Measurements from ENCODE around the gene IL5.
"Not testable (repeated sequence)": the region's sequence is repeated elsewhere in the genome, so short reads cannot be mapped to it uniquely, and the experiment has no call there.

The IL5 gene

DNA sequence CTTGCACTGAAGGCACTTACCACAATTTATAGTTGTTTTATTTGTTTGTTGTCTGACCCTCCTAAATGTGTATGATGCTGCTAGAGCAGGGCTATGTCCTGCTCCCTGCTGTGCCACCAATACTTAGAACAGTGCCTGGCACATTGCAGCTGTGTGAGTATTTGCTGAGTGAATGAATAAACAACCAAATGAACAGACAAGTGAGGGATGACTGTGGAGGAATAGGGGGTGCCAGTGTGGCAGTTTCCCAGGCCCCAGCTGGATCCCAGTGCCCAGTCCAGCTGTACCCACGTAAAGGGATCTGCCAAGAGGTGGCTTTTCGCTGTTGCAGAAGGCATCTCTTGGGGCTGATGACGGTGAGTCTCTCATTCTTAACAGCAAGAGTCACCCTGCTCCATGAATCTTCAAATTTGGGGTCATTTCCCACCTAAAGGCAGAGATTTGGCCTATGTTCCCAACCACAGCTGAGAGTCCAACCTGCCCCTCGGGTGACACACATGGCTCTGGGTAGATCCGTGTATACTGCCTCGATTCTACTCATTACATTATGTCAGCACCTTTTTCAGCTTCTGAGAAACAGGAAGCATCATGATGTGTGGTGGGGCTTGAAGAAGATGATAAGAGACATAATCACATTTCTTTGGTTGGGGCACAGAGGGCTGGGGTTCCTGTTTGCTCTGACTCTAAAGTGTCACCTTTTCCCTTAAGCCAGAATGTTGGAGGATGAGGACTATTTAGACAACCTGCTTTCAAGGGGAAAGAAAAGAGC is 14.3 kb downstream of the IL5 start:
- no peak for DNase-seq (ENCODE audit: low read depth in 2 of 2)

DNA sequence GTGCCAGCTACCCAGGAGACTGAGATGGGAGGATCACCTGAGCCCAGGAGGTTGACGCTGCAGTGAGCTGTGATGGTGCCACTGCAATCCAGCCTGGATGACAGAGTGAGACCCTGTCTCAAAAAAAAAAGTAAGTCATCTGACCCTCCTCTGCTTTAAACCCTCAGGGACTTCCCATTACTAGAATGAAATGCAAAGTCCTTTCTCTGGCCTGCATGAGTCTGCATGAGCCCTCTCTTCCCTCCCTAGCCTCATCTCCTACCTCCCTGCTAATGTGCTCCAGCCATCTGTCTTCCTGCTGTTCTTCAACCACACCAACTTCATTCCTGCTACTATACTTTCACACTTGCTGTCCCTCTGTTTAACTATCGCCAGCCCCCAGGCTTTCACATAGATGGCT is 15.3 kb downstream of the IL5 start:
- no peak for DNase-seq (ENCODE audit: low read depth in 2 of 2)

DNA sequence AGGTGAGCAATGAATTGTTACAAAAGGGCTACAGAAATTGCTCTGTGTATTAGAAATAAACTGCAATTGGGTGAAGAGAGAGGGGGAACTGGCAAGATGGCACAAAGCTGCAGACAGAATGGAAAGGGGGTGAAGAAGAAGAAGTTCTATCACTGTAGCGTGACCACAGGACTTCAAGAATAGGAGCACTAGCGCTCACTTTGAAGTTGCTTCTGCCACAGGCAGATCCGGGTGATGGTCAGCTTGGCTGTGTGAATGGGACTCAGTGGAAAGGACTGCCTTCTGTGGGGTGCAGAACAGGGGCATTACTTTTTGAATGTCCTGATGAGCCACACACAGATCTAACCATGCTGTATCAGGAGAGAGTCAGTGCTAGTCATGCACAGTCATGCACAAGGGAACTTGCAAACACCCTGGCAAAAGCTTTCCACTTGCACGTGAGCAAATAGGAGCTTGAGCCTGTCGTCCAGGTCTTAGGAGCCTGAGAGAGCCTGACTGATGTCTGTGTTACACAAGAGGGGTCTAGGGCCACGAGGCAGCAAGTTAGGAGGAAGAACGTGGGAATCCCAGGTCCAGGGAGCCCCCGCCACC is 16.3 kb downstream of the IL5 start:
- DNase-seq (ENCODE audit: low read depth in 2 of 2) = no peak

DNA sequence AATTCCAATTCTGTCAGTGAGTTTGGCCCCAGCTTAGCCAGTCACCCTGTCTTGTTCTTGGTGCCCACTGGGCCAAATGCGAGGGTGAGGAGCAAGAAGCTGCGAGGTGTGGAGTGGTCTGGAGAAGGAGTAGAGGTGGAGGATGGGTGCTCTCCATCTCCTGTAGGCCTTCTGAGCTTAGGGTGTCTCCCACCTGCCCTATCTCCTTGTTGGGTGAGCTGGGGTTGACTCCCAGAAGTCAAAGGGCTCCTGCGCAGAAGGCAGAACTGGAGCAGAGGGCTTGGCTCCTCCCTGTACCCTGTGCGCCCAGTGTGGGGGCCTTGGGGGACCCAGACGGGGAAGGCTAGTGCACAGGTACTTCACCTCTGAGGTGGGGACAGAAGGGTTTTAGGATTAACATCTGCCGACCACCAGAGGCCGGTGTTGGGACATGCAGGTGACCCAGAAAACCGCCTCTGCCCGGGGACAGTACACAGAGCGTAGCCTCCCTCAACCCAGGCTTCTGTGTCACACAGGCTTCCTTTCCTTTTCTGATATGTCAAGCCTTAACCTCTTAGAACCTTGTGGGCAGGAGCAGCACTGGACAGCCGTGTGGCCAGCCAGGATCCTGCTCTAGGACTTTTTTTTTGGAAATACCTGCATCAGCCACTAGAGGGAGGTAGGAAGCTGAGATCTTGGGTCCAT is 16.9 kb downstream of the IL5 start:
- peak in 1 of 2 donors; percentile 50 for DNase-seq (ENCODE audit: low read depth in 2 of 2)

DNA sequence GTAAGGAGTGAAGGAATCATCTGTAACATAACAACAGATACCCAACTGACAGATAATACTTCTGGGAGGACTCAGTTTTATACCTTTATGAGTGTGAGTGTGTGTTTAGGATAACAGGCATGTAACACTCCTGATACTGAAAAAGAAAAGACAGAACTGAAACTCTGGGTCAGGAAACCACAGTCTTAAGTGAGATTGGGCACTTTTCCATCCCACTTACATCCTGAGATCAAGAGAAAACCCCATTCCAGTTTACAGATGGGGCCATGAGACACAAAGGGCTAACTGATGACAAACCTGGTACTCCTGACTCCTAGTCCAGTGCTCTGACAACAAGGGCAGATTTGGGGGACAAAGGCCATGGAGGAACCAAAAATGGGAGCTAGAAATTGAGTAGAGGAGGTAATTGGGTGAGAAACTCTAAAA is 18.0 kb downstream of the IL5 start:
- no peak for DNase-seq (ENCODE audit: low read depth in 2 of 2)

DNA sequence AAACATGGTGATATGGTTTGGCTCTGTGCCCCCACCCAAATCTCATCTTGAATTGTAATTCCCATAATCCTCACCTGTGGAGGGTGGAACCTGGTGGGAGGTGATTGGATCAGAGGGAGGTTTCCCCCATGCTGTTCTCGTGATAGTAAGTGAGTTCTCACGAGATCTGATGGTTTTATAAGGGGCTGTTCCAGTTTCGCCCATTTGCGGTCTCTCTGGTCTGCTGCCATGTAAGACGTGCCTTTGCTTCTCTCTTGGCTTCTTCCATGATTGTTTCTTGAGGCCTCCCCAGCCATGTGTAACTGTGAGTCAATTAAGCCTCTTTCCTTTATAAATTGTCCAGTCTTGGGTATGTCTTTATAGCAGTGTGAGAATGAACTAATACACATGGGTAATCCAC is 18.4 kb downstream of the IL5 start:
- DNase-seq (ENCODE audit: low read depth in 2 of 2) = not testable (repeated sequence)

DNA sequence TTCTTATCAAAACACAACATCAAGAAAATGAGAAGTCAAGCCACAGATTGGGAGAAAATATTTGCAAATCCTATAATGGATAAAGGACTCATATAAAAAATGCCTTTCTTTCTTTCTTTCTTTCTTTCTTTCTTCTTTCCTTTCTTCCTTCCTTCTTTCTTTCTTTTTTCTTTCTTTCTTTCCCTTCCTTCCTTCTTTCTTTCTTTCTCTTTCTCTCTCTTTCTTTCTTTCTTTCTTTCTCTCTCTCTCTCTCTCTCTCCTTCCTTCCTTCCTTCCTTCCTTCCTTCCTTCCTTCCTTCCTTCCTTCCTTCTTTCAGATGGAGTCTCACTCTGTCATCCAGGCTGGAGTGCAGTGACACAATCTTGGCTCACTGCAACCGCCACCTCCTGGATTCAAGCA is 21.3 kb downstream of the IL5 start:
- DNase-seq (ENCODE audit: low read depth in 2 of 2) = not testable (repeated sequence)

DNA sequence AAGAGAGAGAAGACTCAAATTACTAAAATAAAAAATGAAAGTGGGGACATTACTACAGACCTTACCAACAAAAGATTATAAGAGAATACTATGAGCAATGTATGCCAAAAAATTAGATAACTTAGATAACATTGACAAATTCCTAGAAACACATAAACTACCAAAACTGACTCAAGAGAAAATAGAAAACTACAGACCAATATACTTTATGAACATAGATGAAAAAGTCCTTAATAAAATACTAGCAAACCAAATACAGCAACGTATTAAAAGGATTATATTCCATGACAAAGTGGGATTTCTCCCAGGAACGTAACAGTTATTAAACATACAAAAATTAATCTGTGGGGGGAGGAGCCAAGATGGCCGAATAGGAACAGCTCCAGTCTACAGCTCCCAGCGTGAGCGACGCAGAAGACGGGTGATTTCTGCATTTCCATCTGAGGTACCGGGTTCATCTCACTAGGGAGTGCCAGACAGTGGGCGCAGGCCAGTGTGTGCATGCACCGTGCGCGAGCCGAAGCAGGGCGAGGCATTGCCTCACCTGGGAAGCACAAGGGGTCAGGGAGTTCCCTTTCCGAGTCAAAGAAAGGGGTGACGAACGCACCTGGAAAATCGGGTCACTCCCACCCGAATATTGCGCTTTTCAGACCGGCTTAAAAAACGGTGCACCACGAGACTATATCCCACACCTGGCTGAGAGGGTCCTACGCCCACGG is 29.5 kb downstream of the IL5 start:
- not testable (repeated sequence) for DNase-seq (ENCODE audit: low read depth in 2 of 2)

DNA sequence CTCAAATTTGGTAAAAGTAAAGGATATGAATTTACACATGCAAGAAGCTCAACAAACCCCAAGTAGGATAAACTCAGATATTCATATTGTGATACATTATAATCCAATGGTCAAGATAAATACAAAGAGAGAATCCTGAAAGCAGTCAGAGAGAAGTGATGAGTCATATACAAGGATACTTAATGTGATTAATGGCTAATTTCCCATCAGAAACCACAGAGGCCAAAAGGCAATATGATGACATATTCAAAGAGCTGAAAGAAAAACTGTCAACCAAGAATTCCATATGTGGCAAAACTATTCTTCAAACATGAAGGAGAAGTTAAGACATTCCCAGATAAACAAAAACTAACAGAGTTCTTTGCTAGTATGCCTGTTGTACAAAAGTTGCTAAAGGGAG is 33.2 kb downstream of the IL5 start:
- no peak for DNase-seq (ENCODE audit: low read depth in 2 of 2)

DNA sequence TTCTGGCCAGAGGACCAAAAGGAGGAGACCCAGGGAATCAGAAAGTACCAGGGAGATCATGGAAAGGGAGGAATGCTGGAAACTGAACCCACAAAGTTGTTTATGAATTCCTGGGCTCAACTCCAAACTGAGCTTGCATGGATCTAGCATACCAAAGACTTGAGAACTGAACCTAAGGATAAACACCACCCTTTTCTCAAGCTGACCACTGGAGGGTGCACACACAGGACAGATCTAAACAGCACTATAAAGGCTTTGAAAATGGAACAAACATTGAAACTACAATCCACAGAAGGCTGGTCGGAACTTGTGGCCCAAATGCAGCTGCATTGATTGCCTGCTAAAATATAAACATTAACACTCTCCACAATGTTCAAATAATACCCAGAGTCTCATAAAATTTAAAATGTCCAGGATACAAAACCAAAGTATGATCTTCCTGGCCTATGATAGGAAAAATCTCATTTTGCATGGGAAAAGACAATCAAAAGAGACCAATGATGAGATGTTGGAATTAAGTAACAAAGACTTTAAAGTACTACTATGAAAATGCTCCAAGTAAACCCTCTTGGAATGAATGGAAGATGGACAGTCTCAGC is 37.1 kb downstream of the IL5 start:
- no peak for DNase-seq (ENCODE audit: low read depth in 2 of 2)

DNA sequence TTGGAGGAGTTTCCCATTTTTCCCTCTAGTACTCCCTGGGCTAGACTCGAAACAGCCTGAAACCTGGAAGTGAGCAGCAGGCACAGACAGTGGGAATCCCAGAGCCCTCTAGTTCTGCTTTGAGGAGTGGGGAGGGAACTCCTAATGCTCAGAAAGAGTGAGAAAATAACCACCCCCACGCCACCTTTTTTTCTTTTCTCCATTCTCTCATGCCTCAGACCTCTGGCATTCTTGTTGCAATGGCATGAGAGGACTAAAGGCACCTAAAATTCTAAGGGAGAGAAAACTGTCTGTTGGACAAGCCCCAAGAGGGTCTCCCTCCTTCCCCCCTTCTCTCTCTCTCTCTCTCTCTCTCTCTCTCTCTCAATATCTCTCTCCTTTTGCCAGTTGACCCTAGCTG is 37.7 kb downstream of the IL5 start:
- no peak for DNase-seq (ENCODE audit: low read depth in 2 of 2)

DNA sequence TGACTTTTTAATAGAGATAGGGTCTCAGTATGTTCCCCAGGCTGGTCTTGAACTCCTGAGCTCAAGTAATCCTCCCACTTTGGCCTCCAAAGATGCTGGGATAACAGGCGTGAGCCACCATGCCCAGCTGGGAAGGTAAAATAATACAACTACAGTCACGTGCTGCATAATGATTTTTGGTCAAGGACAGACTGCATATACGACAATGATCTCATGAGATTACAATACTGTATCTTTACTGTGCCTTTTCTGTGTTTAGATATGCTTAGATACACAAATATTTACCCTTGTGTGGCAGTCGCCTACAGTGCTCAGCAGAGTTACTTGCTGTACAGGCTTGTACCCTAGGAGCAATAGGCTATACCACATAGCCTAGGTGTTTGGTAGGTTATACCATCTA is 38.6 kb downstream of the IL5 start:
- DNase-seq (ENCODE audit: low read depth in 2 of 2) = no peak

DNA sequence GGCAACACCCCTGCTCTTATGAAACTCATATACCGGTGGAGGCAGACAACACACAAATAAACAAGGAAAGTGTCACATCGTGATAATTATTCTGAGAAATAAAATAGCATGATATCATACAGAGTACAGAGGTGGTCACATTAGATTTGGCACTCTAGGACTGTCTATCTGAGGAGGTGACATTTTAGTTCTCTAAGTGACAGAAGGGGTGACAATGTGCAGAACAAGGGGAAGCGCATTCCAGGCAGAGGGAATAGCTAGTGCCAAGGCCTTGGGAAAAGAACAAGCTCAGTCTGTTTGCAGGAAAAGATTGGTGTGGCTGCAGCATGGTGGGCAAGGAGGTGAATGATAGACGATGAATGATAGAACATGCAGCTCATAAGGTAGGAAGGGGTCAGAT is 40.1 kb downstream of the IL5 start:
- DNase-seq (ENCODE audit: low read depth in 2 of 2) = no peak

DNA sequence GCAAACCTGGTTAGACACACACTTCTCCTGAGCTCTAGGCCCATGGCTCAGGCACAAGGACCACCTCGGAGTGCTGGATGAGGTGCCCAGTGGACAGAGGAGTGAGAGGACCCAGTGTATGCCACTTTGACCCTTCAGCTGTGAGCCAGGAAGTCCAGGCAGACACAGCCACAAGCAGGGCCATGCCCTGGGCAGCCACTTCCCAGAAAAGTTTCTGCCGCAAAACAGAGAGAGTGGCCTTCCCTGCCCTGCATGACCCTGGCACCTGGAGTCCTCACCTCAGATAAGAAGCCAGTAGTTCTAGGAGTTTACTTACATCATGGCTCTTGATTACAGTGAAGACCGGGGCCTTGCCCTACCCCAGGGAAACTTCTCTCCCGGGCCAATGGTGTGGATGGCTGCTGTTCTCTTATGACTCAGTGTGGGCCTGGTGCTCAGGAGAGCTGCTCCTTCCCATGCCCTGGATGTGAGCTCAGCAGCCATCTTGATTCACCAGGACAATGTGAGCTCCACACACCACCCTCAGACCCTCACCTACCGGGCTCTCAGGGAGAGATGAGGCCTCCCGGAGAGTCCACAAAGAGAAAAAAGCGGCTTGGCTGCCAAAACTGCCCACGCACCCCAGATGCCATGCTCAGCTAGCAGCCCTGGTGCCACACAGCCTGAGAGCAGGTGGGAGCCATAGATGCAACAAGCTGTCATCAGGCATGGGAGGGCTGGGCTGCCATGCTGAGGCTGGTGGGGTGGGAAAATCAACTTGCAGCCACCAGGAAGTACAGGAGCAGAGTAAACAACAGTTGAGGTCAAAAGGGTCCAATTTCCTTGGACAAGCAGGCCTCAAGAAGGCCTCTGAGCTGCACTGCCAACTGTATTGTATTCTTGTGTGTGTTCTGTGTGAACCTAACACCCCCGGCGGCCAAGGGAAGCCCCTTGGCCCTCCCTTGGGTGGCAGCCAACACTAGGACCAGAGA is 41.1 kb downstream of the IL5 start:
- no peak for DNase-seq (ENCODE audit: low read depth in 2 of 2)

DNA sequence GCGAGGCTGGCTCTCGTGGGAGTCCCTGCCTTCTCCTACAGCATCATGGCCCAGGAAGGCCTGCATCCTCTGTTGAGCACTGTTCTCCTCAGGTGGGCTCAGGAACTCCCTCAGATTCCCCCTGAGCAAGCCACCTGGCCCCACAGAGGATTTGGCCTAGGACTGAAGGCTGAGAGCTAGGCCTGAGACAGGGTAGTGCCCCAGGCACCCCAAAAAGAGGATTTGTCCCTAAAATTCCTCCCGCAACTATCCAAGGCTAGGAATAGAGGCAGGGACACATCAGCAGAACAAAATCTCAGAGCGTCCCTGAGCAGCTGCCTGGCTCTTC is 41.7 kb downstream of the IL5 start:
- DNase-seq (ENCODE audit: low read depth in 2 of 2) = no peak

DNA sequence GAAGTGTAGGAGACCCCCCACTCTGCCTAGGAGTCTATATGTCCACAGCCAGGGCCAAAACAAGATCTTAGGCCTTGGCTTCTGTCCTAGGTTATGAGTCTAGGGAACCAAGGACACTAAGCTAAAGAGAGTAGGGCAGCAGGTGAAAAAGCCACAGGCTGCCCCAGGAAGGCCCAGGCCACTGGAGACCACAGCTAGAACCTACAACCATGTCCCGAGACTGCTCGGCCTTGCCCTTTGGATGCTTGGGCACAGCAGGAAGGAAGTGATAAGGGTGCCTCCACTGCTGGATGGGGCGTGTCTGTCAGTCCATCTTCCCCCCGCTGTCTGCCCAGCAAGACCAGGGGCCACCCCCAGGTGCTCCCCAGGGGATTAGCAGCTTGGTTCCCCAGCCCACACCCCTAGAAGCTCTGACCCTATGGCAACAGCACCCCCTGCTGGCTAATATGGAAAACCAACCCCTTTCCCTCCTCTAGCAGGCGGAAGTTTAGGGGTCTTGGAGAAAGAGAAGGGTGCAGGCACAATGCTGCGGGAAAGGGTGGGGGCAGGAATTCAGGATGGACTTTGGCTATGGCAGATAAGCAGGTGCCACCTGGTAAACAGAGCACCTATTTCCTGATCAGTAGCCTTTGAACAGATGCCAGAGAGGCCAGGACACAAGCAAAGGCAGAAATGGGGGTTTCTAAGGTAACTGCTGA is 42.2 kb downstream of the IL5 start:
- peak in 1 of 2 donors; percentile 74 for DNase-seq (ENCODE audit: low read depth in 2 of 2)

DNA sequence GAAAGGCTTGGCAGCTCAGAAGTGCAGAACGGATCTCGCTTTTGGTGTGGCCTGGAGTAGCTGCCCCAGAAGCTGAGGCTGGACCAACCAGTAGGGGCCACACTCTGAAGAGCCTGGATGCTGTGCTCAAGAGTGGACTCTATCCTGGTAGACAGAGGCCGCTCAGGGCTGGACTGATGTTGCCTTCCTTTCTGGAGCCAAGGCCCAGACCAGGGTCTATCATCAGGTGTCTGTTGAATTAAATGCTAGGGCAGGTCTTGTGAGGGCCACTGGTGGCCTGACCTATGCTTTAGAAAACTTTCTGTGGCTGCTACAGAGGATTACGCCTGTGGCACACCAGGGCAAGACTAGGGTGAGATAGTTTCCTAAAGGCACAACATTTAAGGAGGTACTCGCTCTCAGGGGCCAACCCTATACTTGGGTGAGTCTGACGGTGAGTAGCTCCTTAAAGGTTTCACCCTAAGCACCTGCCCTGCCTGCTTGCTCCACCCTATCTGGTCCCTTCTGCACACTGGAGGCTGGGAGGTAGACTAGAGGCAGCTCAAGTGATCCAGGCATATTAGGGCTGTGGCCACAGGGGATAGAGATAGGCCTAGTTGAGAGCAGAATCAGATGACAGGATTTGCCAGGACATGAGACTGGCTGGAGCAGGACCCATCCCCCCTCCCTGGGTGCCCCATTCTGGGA is 42.9 kb downstream of the IL5 start:
- no peak for DNase-seq (ENCODE audit: low read depth in 2 of 2)

DNA sequence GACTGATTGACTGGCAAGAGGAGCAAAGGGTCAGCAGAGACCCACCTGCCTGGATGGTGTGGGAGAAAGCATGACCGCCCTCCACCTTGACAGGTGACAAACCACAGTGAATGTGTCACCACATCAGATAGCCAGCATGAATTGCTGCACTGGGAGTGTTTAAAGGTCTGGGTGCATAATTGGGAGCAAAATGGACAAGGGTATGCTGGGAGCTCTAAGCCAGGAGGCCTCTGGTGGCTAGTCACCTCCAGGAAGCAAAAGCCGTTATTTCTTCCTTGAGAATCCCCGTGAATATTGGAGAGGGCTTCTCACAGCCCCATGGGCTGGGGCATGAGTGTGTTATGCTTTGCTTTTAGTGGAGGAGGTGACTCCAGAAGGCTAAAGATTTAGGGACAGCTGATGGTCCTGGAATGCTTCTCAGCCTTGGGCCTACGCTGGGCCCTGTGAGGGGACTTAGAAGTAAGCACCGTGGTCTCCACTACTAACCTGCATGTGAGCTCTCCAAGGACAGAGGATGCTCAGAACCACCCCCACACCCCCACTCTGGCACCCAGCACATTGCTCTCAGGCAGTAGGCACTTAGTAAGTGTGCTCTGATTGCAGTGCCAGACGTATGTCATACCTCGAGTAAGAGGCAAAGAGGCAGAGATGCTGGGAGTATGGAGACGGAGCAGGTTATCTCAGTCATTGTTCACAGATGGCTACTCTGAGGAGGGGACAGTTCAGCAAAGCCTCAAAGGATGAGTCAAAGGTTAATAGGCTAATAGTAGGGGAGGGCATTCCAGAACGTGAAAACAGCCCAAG is 43.7 kb downstream of the IL5 start:
- no peak for DNase-seq (ENCODE audit: low read depth in 2 of 2)

DNA sequence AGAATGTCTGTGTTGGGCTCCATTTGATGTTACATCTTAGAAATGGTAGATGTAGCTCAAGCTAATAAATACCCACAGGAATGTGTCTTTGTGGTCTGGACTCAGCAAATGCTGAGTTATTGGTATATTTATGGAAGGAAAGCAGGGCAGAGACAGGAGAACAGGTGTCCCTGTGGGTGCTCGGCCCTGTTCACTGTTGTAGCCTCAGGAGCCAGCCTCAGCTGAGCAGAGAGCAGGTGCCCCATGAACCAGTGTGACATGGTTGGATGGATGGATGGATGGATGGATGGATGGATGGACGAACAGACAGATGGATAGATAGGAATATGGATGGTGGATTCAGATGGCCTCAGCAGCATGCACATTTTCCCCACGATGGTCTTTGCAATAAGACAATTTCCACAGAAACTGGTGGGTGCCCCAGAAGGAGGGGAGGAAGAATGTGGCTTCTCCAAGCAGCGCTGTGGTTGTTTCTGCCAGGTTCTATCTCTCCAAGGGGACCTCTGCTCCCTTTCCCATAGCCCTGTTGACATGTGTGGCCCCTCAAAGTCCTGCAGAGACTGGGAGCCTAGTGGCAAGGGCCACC is 44.5 kb downstream of the IL5 start:
- no peak for DNase-seq (ENCODE audit: low read depth in 2 of 2)

Measured in activated CD4-positive, alpha-beta T cell treated with anti-CD3 and anti-CD28 coated beads for 24 hours (primary cell).